Activated CD4-positive, alpha-beta T cell treated with anti-CD3 and anti-CD28 coated beads, Interleukin-2, amount 50 U/mL, for 48 hours (primary cell): ENCODE data around the gene ATG16L2.
A peak's percentile ranks its signal among the peaks of the same experiment; 100 is the strongest.

Experiments
- DNase-seq, 2 experiments: peaks; one replicate each; pipeline ENCODE4 v3.0.0-alpha.2; 2020

The ATG16L2 gene, protein sequence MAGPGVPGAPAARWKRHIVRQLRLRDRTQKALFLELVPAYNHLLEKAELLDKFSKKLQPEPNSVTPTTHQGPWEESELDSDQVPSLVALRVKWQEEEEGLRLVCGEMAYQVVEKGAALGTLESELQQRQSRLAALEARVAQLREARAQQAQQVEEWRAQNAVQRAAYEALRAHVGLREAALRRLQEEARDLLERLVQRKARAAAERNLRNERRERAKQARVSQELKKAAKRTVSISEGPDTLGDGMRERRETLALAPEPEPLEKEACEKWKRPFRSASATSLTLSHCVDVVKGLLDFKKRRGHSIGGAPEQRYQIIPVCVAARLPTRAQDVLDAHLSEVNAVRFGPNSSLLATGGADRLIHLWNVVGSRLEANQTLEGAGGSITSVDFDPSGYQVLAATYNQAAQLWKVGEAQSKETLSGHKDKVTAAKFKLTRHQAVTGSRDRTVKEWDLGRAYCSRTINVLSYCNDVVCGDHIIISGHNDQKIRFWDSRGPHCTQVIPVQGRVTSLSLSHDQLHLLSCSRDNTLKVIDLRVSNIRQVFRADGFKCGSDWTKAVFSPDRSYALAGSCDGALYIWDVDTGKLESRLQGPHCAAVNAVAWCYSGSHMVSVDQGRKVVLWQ

DNA sequence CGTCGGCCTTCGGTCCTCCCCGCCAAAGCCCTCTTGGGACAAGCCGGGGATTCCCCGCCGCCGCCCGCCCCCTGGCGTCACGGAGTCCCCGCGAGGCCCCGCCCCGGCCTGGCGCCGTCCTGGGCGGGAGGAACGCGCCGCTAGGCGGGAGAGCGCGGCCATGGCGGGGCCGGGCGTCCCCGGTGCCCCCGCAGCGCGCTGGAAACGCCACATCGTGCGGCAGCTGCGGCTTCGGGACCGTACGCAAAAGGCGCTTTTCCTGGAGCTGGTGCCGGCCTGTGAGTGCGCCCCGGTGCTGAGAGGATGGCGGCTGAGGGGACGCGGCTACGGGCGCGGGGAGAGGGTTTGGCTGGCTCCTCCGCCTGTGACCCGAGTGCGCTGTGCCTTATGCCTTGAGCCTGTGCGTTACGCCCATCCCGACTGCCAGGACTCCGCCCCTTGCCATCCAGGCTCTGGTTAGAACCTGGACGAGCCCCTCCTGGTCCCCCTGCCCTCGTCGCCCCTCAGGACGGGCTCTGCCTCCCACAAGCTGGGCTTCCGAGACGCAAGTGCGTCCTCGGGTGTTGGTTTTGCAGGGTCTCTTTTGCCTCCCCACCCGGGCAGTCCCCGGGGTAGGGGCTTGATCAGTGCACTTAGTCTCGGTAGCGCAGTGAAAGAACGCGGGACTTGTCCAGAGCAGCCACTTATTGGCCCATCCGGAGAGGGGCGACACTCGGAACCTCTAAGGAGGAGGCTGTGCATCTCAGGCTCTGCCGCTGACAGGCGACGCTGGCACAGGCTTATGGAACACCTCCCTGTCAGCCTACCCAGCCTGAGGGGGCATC lies at the start of gene ATG16L2:
ATG16L2 (plus strand) TSS at position 126 of the 824 bp plus-strand sequence; CDS start at position 161, 35 bp downstream.
- peak; percentile 87 to 90 for DNase-seq

DNA sequence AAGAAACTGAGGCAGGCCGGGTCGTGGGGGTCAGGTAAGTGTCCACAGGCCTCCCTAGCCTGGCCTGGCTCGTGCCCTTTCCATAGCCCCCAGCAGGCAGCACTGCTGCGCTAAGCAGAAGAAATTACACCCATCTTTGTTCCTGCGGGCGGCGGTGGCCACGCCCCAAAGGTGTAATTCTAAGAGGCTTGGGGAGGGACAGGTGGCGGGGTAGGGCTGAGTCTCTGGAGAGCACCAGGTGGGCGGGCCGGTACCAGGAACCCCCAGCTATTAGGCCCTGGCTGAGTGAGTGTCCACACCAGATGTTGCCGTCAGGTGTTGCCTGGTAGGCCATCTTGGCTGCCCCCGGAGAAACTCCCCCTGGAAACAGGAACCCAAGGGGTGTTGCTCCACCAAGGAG lies 49.7 kb upstream of the ATG16L2 start:
- DNase-seq = no peak

DNA sequence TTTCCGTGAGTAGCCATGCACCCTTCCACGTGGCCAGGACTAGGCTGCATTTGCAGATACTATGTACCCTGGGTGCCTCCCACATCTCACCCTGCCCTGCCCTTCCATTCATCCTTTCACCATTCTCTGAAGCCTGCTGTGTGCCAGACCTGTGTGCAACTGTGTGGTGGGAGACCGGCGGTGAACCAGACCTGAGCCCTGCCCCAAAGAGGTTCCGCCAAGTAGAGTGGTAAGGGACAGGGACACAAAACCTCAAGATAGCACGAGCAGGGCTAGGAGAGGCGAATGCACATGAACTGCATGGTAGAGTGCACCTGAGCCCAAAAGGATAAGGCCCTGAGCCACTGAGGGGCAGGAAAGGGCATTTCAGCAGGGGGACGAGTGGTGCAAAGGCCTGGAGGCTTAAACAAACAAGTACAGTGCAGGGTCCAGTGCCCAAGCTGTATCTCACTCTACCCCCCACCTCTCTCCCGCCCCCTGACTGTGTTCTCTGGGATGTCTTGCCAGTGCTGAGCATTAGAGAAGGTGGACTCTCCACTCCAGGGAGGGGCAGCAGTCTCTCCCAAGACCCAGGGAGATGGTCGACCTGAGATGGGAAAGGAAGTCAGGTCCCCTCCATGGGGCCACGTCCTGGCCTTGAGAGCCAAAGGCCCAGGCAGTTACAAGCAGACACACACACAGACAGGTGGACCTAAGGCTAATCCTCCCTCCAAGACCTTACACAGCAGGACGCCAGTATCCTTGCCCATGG lies 47.9 kb upstream of the ATG16L2 start:
- no peak for DNase-seq

DNA sequence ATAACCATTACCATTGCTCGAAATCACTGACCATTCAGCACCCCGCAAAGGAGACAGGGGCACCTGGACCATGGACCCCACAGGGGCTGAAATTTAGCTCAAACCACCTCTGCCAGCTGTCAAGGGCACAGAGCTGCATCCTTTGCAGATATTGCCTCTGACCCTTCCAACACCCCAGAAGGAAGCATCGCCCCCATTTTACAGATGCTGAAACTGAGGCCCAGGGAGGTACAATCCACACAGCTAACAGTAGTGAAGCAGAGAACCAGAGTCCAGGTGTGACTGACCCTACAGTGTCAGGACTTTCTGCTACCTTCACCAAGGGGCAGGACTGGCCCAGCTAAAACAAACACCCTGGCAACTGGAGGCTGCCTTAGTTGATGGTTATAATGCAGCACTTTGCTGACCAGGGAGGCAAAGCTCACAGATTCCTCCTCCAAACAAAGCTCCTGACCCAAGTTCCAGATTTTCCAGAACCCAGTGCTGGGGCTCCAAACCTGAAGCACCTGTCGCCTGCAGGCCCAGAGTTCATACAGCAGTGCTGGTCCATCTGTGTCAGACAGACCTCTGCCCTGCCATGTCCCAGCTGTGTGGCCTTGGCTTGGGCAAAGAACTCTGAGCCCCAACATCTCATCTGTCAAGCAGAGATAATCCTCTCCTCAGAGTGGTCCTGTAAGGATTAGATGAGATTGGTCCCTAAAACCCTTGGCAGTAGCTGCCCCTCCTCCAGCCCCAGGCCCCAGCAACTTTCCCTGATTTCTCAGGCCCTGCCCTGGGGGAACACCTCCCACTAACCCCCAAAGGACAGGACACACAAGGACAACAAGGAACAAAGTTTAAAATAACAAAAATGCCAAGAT lies 46.8 kb upstream of the ATG16L2 start:
- DNase-seq = no peak

DNA sequence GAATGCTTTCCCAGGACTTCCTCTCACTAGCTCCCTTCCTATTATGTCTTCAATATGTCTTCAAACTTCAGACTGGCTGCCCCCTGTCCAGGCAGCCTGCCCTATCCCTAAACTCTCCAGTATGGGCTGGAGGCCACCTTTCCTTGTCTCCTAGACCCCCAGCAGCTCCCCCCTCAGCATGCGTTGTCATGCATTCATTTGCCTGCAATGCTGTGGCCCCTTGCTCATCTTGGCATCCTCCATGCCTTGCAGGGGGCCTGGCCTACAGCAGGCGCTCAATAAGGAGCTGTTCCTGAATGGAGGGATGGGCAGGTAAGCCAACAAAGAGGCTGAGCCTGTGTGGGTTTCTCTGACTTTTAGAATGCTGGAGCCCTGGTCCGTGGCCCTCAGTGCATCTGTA lies 45.6 kb upstream of the ATG16L2 start:
- no peak for DNase-seq

DNA sequence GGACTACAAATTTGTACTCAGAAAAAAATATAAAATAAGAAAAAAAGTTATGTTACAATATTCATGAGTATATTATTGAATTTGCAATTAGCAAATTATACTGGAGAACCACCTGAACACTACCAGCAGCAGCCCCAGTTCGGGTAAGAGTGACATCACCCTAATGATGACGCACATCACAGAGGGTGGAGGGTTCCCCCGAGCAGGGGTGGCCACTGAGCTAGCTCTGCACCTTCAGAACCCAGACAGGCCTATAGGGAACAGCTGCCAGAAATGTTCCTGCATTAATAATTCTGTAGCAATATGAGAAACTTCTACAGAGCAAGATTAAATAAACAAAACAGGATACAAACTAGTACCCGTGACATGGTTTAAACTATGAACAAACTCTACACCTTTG lies 44.5 kb upstream of the ATG16L2 start:
- DNase-seq = no peak

DNA sequence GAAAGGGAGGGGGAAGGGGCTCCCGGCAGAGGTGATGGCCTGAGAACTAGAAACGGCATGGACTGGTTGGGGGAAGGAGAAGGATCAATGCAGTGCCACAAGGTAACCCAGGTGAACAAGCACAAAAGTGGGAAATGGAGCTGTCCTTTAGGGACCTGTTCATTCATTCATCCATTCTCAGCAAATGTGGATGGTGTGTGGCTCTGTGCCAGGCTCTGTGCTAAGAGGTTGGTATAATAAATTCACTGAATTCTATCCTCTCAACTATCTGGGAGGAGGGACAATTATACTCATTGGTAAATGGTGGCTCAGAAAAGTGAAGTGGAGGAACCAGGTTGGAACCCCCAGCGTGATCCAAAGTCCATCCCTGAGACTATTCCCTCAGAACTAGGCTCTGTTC lies 43.4 kb upstream of the ATG16L2 start:
- no peak for DNase-seq

DNA sequence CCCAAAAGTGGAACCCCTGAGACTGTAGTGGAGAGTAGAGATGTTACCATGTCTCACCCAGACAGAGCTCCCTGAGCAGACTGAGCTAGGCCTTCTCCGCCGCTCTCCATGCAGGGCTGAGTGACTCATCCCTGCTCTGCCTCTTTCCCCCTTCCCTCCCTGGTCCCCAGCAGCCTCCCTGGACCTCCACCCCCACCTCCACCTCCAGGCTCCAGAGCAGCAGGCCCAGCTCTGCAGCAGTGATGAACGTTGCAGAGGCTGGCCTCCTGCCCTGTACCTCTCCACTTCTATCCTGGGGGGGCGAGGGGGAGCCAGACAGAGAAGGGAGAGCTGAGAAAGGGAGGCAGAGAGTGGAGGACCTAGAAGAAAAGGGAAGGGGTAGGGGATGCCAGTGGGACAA lies 42.7 kb upstream of the ATG16L2 start:
- DNase-seq = no peak

DNA sequence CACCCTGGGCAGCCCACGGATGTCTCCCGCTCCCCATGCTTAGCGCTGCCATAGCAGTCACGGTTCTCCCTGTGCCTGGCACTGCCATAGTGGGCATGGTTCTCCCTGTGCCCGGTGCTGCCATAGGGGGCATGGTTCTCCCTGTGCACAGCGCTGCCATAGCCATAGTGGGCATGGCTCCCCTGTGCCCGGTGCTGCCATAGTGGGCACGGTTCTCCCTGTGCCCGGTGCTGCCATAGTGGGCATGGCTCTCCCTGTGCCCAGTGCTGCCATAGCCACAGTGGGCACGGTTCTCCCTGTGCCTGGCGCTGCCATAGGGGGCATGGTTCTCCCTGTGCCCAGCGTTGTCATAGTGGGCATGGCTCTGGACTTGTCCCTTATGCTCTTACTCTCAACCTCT lies 42.2 kb upstream of the ATG16L2 start:
- no peak for DNase-seq

DNA sequence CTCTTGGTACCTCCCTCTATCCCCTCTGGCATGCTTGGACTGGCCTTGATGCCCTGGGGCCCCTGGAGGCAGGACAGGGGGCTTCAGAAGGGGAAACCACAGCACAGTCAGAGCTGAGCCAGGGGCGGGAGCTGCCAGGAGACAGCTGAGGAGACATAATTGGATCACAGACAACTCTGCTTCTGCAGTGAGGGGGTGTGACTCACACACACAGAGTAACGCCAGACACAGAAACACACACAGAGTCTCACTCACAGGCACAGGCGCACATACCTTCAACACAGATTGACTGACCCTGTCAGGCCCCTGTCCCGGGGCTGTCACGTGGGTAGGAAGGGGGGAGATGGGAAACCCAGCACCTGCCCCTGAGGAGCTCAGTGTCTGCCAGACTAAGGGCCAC lies 40.9 kb upstream of the ATG16L2 start:
- DNase-seq = no peak

DNA sequence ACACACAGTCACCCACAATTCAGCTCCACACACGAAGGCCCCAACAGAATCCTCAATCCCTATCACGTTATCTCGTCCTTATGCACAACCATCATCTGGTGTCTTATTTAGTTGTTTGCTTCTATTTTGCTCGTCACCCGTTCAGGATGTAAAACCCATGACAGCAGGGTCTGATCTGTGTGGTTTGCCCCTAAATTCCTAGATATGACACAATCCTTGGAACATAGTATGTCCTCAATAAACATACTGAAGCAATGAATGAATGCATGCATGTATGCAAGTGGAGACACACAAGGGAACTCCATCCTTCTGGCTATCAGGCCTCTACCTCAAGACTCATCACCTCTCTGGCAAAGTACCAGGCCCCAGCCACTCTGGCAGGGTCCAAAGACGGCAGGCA lies 40.5 kb upstream of the ATG16L2 start:
- no peak for DNase-seq

DNA sequence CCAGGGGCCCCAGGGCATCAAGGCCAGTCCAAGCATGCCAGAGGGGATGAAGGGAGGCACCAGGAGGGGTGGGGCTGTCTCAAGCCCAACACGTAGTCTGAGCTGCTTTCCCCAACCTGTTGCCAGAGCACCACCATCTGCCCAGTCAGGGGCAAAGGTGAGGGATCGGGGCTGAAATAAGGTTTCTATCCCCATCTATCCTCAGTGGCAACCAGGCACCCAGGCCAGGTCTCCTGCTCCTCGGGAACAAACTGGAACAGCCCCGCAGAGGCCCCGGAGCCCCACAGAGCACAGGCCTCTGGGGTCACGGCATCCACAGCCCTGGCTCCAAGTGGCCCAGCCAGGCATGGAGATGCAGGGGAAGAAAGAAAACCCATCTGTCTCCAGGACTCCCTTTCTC lies 39.7 kb upstream of the ATG16L2 start:
- no peak for DNase-seq

DNA sequence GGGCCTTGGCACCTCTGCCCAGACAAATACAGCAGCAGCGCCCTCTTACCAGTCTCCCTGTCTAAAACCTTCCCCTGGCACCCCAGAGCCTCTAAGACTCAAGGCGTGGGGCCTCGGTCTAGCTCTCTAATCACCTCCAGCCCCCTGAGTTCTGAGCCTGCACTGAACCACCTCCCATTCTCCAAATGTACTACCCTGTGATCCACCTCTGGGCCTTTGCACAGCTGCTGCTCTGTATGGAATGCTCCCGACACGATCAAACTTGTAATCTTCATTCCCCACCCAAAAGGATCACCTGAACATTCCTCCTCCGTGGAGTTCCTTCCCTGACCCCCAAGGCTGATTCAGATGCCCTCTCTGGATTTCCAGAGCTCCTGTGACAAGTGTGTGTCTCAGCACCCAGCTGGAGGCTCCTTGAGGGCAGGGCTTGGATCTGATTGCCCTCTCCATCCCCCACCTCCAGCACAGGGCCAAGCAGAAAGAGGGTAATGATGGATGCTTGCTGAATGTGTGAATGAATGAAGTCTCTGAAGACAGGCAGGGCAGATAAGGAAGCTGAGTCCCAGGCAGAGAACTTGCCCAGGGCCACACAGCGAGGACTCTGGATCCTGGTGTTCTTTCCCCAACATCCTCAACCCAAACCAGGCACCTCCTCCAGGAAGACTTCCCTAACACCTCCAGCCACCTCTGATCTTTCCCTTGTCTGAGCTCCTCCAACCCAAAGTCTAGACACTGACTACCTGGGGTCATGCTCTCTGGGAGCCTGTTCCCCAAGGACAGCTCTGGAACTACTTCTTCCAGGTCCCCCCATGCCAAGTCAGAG lies 38.7 kb upstream of the ATG16L2 start:
- DNase-seq = no peak

DNA sequence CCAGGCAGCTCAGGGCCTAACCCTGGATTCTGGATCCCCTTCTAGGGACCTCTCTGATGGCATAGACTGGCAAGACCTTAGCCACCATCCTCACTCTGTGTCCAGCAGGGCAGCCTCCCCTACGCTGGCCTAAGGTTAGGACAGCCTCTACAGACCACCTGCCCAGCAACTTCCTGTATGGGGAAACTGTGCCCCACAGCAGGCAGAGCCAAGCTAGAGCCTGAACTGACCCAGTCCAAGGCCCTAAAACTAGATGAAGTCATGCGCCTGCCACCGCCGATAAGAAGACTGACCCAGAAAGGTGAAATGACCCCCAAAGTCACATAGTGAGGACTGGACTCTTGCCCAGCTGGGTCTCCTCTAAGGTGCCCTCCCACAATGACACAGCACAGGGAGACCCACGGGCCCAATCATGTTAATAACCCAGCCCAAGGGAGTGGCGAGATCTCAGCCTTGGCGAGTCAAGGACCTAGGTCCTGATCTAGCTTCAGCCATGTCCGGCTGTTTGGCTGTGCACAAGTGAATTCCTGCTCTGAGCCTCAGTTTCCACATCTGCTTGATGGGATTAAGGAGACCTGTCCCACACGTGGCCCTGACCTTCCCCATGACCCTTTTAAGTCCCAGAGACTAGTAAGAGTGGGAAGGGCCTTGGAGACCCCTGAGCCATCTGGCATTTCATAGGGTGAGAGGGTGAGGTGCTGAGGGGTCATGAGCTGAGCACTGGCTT lies 37.9 kb upstream of the ATG16L2 start:
- DNase-seq = no peak

DNA sequence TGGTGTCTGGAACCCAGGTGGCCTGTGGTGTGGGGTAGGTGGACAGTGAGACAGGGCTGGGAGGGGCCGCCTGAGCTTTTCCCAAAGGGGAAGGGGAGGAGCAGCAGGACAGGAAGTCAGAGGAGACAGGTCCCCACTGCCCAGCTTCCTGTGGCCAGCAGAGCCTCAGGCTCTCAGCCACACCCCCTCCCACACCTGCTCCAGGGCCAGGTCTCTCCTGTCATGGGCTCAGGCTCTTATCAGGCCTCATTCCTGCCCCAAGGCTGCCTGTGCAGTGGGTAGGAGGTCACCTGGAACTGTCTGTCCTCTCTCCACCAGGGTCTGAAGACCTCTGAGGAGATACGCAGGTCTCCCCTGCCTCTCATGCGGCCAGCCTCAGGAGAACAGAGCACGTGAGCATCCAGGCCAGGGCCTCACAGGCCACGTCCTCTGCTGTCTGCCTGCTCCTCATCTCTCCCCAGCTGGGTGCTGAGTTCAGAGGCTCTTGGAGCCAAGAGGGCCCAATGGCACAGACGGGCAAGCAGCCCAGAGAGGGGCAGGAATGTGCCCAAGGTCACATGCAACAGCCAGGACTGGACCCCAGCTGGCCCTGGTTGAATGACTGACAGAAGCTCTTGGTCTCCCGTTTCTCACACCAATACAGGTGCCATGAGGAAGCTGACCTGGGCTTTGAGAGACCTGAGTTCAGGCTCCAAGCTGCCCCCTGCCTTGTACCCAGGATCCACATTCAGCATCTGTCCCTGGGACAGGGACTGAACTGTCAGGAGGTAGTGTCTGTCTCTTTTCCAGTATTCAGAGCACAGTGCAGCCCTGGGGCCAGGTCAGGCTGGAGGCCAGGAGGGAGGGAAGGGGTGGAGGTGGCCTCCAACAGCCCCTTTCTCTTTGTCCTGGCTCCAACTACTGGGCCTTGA lies 37.1 kb upstream of the ATG16L2 start:
- DNase-seq = no peak

DNA sequence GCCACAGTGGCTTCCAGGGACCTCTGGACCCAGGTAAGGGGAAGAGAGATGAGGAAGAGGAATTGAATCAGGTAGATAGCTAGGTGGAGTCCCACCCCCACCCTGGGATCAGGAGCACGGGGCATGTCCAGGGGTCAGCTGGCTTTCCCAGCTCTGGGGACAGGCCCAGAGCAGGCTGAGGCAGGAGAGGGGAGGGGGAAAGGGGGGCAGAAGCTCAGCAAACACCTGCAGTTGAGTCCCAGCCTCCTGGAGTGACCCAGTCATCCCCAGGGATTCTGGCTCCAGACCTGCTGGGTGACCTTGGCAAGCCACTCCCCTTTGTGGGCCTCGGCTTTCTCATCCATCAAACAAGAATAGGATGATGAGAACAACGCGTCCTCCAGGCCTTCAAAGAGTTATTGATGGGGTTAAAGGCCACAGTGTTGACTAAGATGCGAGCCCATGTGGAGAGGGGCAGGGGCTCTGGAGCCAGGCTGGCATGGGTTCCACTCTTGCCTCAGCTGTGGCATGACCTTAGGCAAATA lies 36.4 kb upstream of the ATG16L2 start:
- DNase-seq = no peak

DNA sequence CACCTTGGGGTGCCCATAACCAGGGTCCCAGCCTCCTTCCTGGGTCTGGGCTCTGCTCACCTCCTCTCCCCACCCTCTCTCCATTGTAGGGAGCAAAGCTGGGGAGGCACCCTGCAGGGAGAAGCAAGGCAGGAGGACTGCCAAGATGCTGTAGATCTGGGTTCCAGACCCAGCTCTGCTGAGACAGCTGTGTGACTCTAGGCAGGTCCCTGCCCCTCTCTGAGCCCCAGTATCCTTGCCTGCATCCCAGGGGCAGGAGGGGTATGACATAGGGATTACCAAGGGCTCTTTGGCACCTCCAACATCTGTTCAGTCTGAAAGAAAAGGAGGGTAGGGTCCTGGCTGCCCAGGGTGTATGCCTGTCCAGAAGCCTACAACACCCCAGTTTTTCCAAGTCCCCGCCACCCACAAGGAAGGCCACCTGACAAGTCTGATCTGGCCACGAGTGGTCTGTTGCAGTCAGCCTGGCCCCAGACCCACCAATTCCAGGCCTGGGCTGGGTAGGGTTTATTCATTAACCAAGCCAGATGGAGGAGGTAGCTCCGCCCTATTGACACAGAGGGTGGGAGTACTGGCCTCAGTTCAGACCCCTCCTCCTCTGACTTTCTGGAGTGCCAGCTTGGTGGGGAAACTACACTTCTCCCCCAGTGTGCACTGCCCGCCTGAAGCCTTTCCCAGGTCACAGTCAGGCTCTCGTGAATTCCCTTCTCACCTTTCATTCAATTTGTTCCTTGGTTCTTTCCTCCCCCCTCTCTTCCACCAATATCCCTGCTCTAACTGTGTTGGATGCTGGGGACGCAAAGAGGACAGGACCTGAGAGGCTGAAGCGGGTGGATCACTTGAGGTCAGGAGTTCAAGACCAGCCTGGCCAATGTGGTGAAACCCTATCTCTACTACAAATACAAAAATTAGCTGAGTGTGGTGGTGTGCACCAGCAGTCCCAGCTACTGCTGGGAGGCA lies 35.4 kb upstream of the ATG16L2 start:
- no peak for DNase-seq
